HG03097 (cell line): ENCODE measurements around the gene USP33.
"Not testable (repeated sequence)": the region's sequence is repeated elsewhere in the genome, so short reads cannot be mapped to it uniquely, and the experiment has no call there.

Experiments used
- ATAC-seq: cut with Tn5 transposase; IDR thresholded peaks from one replicate; pipeline ENCODE4 v1.9.1; 2021; ENCODE audit not compliant: unreplicated experiment, low FRiP score

USP33 gene

DNA sequence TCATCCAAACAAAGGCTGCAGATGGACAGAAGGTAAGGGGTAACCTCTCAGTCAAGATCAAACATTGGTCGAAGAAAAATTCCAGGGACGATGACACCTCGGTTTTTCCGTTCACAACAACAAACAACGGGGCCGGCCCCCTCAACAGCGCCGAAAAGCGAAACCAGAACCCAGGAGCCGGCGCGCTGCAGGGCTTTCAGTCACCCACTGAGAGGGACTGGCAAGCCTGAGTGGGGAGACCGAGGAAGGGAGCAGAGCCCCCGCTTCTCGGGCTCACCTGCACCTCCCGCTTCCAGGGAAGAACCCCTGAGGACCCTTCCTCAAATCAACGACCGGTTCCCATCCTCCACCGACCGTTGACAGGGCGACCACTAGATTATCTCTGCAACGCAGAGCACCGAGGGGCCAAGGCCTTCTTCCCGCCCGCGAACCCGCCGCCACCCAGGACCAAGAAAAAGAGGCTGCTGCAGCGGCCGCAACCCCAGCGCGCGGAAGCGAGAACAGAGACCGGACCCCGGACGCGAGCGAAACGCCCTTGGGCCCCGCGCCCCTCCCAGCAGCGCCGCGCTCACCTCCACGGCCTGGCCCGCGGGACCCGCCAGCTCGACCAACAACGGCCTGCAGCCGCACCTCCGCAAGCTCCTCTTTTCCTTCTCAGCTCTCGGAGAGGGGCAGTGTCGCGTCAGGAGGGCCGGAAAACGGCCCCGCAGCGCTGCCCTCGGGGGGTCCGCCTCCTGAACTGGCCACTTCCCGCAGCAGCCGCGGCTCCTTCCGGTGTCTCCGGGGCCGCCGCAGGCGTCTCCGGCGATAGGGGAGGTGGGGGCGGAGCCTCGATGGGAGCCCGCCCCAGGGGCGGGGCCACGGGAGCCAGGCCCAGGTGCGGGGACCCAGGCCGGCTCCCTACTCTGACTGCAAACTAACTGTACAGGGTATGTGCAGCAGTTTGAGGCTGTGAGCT lies at the start of gene USP33:
Gene USP33 (minus strand): TSS at position 782 of the 958 bp plus-strand sequence. CDS start 18,155 bp downstream, outside the sequence.
- peak; percentile 98 for ATAC-seq

DNA sequence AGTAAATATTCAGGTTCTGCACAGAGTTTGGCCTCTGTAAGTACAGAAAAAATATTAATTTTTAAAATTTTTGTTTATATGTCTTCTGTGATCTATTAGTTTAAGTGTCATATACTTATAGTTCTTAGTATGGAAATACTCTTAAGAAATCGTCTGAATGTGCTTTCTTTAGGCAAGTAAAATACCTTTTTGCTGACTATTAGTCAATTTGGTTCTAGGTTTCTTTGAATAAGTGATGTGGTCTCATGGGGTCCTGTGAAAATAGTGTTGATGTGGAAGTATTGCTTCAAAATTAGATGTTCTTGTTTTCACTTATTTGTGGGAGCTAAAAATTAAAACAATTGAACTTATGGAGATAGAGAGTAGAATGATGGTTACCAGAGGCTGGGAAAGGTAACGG lies 43.7 kb upstream of the USP33 start:
- ATAC-seq, result no peak

DNA sequence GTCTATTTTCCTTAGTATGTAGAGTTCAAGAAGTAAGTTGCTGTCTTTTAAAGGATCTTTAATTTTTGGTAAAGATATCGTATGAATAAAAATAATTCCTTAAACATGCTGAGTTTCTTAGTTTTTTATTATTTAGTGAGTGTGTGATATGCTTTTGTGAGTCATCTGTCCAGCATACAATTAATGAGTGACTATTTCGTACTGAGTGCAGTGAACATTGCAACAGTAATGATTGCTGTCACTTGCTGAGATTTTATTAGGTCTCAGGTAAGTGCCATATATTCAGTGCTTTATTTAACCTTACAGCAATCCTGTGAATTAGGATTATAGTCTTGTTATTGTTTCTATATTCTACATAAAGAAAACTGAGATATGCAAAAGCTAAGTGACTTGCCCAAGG lies 42.4 kb upstream of the USP33 start:
- no peak for ATAC-seq

DNA sequence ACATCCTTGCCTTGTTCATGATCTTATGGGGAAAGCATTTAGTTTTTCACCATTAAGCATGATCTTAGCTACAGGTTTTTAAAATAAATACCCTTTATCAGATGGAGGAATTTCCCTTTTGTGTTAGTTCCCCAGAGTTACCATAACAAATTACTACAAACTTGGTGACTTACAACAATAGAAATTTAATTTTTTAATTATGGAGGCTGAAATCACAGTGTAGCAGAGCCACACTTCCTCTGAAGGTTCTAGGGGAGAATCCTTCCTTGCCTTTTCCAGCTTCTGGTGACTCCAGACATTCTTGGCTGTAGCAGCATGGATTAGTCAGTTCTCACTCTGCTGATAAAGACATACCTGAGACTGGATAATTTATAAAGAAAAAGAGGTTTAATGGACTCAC lies 38.3 kb upstream of the USP33 start:
- no peak for ATAC-seq

DNA sequence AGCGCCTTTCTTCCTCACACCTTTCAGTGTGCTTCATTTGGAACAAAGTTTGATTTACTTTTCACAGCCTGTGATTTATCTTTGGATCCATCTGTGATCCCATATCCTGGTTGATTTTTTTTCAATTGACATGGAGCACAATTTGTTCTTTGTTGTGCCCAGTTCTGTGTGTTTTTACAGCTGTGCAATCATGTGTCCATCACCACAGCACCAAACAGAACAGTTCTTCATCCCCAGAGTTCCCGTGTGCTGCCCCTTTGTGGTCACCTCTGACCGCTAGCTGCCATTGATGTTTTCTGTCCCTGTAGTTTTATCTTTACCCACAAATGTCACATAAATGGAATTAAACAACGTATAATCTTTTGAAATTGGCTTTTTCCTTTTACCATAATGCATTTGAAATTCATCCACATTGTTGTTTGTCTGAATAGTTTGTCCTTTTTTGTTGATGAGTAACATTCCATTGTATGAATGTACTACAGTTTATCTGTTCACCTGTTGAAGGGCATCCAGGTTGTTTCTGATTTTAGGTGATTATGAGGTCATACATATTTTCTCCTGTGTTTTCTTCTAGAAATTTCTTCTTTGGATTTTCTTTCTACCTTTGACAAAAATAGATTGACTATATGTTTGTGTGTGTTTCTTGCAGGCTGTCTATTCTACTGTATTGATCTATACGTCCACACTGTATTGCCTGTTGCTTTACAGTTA lies 37.2 kb upstream of the USP33 start:
- no peak for ATAC-seq

DNA sequence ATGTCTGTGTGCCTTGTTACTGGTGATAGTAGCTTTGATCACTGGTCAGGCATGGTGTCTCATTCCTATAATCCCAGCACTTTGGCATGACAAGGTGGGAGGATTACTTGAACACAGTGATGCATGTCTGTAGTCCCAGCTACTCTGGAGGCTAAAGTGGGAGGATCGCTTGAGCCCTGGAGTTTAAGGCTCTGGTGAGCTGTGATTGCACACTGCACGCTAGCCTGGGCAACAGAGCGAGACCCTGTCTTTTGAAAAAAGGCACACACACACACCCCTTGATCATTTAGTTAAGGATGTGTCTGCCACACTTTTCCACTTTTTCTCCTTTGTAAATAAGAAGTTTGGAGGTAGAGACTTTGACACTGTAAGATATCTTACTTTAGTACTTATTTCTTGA lies 34.9 kb upstream of the USP33 start:
- ATAC-seq, result no peak

DNA sequence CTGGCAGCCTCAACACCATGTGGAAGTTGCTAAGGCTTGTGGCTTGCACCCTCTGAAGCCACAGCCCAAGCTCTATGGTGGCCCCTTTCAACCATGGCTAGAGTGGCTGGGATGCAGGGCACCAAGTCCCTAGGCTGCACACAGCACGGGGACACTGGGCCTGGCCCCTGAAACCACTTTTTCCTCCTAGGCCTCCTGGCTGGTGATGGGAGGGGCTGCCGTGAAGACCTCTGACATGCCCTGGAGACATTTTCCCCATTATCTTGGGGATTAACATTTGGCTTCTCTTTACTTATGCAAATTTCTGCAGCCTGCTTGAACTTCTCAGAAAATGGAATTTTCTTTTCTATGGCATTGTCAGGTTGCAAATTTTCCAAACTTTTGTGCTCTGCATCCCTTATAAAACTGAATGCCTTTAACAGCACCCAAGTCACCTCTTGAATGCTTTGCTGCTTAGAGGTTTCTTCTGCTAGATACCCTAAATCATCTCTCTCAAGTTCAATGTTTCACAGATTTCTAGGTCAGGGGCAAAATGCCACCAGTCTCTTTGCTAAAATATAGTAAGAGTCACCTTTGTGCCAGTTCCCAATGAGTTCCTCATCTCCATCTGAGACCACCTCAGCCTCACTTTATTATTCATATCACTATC lies 26.6 kb upstream of the USP33 start:
- ATAC-seq, result not testable (repeated sequence)

DNA sequence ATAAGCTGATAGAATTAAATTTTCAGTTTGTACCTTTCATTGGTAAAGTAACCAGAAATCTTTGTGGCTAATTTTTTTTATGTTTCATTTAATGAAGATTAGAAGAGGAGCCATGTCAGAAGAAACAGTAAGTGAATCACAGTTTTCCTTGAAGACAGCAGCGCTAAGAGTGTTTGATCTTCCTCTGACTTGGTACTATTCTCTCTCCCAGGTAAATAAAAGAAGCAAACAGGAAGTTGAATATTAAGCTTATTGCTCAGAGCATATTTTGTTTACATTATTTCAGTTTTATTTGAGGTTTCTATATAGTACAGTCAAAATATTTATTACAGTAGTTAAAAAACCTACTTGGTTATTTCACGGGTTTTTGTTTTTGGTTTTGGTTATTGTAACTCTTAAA lies 23.5 kb upstream of the USP33 start:
- ATAC-seq, result no peak

DNA sequence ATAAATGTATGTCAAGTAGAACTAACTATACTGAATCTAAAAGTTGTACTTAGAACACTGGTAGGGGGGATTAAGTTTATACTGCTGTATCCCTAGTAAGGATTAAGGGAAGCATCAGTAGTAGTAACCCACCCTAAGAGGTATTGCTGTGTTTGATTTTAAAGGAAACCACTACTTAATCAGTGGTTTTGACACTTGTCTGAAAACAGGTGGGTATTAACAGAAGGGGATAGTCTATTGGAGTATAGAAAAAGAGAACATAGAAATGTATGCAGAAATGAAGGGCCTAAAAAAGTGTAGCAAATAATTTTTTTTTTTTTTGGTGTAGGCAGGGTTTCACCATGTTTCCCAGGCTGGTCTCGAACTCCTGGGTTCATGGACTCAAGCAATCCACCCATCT lies 22.0 kb upstream of the USP33 start:
- ATAC-seq, result no peak

DNA sequence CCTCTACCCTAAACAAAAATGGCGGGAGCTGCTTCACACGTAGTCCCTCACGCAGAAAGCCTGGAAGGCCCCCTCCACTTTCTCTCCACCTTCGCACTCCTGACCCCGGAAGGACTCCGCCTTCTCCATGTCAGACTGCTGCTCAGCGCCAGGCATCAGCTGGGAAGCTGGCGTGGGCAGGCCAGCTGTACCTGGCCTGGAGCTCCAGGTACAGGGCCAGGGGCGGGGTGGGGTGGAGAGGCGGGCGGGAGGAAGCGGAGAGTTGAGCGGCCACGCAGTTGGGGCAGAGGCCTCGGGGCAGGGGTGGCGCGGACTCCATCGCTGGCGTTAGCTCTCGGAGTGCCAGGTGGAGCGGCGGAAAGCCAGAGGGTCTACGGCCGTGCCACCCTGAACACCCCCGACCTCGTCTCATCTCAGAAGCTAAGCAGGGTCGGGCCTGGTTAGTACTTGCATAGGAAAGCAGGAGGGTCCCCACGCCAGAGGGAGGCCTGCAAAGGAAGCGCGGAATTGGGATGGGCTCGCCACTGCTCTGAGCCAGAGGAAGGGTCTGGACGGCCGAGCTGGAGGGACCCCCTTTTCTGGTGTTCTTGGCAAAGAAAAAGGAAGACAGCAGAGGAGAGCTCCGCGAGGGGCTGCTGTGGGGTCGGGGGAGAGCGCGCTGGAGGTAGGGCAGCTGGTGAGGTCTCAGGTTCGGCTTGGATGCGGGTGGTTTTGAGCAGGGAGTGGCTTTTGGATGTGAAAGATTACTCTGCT lies 20.1 kb upstream of the USP33 start, which contains the start of gene MIGA1:
Gene MIGA1 (plus strand): TSS at position 121 of the 753 bp plus-strand sequence. CDS start 3,604 bp downstream, outside the sequence.
- peak; percentile 90 for ATAC-seq

DNA sequence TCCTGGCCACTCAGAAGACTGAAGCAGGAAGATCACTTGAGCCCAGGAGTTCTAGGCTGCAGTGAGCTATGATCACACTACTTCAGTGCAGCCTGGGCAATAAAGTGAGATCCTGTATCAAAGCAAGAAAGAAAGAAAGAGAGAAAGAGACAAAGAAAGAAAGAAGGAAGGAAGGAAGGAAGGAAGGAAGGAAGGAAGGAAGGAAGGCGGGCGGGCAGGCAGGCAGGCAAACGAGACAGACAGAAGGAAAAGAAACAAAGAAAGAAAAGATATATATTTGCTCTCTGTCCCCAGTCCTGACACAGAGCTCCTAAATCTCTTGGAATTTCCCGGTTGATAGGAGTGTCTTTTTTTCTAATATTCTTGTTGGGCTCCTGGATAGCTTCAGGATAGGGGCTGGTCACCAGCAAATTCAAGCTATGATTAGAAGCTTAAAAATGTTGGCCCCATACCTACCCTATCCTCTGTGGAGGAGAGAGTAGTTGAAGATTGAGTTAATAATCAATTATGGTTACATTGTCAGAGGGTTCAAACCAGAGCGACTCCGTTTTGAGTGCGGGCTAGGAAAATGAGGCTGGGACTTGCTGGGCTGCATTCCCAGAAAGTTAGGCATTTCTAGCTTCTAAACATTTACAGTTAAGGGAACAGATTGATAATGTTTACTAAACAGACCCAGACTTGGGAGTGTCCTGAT lies 16.5 kb upstream of the USP33 start:
- no peak for ATAC-seq

DNA sequence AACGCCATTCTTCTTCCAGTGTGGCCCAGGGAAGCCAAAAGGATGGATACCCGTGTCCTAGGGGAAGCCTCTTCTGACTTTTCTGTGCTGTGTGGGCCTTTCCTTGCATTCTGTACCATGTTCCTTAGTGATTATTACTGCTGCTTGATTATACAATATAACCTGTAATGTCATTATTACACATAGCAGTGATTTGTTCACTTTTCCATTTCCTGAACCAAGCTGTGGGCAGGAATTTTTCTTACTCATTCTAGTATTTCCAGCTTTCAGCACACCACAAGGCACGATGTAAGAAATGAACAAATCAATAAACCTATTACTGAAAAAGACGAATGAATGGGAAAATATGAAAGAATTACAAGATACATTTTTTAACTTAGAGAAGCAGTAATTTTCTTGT lies 8.4 kb upstream of the USP33 start:
- no peak for ATAC-seq

DNA sequence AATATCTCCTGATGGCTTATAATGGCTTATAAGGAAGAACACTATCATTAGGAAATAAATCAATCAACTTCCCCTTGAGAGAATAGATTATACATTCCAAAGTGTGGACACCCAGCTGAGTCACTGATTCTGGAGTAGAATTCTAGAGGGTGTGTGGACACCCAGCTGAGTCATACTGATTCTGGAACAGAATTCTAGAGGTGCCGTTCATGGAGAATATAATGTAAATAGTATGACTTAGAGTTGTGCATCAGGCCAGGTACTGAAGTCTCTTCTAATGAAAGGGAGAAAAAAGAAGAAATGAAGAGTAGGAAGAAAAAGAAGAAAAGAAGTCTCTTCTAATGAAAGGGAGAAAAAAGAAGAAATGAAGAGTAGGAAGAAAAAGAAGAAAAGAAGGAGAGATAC lies 2.4 kb upstream of the USP33 start:
- ATAC-seq, result no peak

DNA sequence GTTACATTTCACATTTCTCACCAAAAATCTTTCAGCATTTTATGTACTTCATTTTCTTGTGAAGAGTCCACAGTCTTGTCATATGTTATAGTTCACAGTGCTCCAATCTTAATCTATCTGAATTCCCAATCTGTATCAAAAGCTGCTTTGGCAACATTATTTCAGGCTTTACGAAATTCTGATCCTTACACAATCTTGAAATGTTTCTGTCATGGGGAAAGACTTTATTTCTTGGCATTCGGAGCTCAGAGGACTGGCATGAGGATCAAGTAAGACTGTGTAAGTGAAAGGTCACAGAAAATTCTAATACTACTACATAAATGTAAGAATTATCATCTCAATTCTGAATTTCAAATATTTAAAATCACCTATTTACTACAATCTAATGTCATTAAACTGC lies 2.0 kb downstream of the USP33 start:
- ATAC-seq, result no peak

DNA sequence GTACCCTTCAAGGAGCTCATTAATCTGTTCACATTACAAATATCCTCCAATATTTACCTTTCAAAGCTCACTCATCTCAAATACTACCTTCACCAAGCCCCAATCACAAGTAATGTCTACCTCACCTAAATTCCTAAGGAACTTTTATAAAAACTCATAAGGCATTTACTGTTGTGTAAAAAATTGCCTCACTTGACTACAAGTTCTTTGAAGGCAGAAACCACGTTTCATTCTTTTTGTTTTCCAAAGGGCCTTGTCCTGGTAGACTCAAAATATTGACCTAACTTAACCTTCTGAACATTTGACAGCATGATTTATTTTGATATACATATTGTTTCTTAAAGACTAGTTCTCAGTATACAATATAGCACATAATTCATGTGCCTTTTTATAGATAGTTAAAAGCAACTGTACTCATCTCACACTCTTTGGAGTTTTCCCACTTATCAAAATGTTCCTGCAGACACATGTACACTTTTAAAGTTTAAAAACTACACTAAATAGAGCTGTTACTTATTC lies 2.5 kb downstream of the USP33 start:
- ATAC-seq, result no peak

DNA sequence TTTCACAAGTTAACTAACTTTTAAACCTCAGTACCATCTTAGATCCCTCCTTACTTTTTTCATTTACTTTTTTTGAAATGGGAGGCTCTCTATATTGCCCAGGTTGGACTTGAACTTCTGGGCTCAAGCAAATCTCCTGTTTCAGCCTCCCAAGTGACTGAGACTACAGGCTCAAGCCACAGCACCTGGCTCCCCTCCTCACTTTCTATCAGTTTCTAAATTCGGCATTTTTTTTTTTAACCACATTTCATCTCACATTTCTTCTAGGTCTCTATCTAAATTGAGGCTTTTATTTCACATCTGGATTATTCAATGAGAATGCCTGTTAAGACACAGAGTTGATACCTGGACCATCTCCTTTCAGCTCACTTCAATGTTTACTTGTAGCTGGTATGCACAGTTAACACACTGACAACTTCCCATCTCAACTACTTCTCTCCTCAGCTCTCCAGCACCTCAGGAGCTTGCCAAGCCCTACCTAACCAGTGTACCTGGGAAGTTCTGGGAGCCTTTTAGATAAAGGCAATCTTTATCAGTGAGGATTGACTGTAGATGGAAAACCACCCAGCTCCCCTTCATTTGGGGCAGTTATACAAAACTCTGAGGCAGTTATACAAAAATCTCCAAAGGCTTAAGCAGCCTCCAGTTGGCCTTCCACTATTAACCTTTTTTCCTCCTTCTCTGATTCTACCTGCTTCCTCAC lies 3.4 kb downstream of the USP33 start:
- no peak for ATAC-seq

DNA sequence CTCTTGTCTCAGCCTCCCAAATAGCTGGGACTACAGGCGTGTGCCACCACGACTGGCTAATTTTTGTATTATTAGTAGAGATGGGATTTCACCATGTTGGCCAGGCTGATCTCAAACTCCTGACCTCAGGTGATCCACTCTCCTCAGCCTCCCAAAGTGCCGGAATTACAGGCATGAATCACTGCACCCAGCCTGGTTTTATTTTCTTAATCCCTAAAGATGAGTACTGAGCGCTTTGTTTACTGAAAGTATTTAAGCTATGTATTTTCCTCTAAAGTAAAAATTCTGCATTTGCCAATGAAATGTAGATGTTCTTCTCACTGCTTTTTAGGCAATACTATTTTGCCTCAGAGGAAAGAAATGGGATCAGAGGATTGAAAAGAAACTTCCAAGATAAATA lies 10.2 kb downstream of the USP33 start:
- ATAC-seq, result not testable (repeated sequence)

DNA sequence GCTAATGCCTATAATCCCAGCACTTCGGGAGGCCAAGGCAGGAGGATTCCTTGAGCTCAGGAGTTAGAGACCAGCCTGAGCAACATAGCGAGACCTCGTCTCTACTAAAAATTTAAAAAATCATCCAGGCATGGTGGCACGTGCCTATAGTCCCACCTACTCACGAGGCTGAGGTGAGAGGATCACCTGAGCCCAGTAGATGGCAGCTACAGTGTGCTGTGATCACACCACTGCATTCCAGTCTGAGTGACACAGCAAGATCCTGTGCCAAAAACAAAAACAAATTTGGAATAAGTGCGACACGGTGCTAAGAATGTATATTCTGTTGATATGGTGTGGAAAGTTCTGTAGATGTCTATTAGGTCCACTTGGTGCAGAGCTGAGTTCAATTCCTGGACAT lies 15.1 kb downstream of the USP33 start:
- no peak for ATAC-seq

DNA sequence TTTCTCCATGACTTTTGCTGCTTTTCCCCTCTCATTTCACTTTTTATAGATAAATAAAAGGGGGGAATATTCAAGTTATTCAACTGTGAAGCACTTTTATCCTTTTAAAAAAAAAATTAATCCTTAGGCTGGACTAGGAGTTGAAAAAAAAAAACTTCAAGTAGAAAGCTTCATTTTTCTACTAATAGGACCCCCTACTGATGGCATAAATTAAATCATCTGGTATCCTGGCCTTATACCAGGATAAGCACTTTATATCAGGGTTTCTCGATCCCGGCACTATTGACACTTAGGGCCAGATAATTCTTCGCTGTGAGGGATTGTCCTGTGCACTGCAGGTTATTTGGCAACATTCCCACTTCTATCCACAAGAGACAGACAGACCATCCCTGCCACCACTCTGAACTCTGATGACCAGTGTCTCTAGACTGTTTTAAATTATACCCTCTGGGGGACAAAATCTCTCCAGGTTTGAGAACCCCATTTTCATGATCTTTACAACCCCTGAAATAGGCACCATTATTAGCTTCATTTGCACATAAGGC lies 17.6 kb downstream of the USP33 start:
- ATAC-seq, result no peak
